GM18499 (cell line): ENCODE data around the gene APLP2.
"Not testable (repeated sequence)": the region's sequence is repeated elsewhere in the genome, so short reads cannot be mapped to it uniquely, and the experiment has no call there.

ENCODE experiments used
- ATAC-seq: cut with Tn5 transposase; IDR thresholded peaks from one replicate; pipeline ENCODE4 v1.9.1; 2021; ENCODE audit warnings: moderate number of reproducible peaks; ENCODE audit not compliant: insufficient read depth, unreplicated experiment

APLP2 gene

DNA sequence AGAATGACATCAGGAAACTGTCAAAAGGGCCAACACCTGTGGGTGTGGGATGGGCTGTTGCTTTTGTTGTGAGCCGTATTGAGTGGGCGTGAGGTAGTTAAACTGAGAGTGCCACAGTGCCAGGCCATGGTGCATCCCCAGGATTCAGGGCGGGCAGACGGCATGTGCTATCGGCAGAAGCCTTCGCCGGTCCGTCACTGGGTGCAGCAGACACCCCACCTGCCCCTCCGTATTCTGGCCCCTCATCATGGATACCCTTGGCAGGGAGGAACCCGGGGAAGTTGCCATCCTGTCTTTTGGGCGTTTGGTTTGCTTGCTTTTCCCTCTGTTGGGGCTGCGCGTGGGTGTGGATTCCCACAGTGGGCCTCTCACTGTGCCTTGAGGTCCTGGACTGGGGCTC, 117.4 kb downstream of the APLP2 start:
- no peak for ATAC-seq

DNA sequence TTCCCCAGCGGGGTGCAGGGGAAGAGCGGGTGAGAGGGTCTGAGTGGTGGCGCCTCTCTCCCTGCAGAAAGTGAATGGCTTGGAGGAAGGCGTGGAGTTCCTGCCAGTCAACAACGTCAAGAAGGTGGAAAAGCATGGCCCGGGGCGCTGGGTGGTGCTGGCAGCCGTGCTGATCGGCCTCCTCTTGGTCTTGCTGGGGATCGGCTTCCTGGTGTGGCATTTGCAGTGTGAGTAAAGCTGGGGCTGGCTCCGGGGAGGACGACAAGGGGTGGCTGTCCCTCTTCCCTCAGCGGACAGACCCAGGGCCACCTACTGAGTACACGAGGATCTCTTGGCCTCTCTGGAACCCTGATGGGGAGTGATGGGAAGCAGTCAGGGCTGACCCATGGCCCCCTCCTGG, 118.4 kb downstream of the APLP2 start:
- ATAC-seq, result no peak

DNA sequence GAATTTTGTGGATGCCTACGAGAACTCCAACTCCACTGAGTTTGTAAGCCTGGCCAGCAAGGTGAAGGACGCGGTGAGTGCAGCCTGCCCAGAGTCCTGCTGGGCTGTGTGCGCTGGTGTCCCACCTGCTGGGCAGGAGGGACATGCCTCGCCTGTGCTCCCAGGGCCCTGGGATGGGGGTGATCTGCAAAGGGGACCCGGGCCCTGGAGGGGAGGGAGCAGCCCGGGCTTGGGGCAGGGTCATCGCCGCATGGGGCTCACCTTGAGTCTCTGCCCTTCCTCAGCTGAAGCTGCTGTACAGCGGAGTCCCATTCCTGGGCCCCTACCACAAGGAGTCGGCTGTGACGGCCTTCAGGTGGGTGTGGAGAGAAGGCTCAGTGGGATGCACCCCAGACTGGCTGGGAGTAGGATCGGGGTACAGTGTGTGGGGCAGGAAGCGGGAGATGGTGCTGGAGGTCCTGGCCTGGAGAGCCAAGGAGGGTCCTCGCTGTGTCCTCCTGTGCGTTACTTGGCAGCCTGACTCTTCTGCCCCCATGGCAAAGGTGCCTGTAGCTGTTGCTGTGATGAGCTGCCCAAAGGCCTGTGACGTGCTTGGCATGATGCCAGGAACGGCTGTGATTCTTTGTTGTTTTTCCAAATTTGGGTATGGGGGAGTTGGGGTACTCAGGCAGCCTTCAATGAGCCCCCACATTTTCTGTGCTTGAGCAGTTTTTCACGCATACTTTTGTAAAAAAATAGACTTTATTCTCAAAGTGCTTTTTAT, 119.1 kb downstream of the APLP2 start:
- ATAC-seq, result no peak

DNA sequence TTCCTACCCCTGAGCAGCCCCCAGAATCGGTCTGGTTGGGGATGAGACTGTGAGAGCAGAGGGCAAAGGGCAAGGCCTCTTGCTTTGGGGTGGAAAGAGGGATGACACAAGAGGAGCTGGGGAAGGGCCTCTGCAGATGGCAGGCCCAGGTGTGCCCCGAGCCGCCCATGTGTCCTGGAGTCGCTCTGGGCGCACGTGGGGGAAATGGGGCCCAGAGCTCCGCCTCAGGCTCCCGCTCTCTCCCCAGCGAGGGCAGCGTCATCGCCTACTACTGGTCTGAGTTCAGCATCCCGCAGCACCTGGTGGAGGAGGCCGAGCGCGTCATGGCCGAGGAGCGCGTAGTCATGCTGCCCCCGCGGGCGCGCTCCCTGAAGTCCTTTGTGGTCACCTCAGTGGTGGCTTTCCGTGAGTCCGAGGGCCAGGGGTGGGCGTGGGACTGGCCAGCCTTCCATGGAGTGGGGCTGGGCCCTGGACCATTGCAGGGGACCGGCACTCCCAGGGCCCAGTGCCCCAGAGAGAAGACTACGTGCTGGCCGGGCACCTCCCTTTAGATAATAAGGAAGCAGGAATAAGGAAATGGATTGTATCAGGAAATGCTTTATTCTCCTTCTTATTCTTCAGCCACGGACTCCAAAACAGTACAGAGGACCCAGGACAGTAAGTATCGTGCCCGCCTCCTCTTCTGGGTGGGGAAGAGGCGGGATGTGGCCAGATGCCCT, 120.0 kb downstream of the APLP2 start:
- no peak for ATAC-seq

DNA sequence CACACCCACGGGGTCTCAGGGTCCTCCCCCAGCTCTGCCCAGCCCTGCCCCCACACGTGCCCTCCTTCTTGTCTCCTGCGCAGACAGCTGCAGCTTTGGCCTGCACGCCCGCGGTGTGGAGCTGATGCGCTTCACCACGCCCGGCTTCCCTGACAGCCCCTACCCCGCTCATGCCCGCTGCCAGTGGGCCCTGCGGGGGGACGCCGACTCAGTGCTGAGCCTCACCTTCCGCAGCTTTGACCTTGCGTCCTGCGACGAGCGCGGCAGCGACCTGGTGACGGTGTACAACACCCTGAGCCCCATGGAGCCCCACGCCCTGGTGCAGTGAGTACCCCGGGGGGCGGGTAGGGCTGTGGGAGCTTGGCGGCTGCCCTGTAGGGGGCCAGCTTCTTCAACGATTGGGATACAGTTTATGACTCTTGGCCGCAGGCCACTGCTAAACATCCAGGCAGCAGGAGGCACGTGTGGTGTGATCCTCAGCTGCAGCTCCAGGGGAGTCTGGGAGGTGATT, 120.7 kb downstream of the APLP2 start:
- no peak for ATAC-seq

DNA sequence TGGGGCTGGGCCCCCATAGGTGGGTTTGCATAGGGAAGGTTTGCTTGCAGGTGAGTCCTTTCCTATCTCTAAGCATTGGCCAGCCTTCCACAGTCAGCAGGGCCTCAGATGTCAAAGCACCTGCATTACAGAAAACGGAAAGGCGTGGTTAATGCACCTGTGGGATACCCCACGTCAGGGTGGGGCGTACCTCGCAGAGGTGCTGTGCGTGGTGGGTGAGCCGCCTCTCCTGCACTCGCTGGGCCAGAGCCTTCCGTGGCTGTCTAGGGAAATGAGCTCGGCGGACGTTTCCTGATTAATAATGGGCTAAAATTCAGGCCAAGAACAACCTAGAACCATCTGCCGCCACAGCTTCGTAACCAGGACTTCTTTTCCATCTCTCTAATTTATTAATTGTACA, 122.2 kb downstream of the APLP2 start:
- ATAC-seq, result no peak

DNA sequence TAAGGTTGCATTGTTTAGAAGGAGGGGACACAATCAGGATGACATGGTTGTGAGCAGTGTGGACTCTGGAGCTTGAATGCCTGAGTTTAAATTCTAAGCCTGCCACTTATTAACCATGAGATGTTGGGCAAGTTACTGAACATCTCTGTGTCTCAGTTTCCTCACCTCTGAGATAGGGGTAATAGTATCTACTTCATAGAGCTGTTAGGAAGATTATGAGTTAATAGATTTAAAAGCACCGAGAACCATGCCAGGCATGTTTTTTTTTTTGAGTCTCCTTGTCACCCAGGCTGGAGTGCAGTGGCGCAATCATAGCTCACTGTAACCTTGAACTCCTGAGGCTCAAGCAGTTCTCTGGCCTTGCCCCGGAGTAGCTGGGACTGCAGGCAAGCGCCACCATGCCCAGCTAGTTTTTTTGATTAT, 123.2 kb downstream of the APLP2 start:
- no peak for ATAC-seq

DNA sequence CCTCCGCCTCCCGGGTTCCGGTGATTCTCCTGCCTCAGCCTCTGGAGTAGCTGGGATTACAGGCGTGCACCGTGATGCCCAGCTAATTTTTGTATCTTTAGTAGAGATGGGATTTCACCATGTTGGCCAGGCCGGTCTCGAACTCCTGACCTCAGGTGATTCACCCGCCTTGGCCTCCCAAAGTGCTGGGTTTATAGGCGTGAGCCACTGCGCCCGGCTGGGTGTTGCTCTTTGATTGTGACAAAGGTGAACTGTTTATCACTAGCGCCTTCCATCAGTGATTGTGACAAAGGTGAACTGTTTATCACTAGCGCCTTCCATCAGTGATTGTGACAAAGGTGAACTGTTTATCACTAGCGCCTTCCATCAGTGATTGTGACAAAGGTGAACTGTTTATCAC, 123.9 kb downstream of the APLP2 start:
- ATAC-seq, result not testable (repeated sequence)
